ENCODE data around the gene GTF2H2. TPM values are rescaled to one million over a fixed set of nuclear protein-coding genes. Genes with fewer than 3 reads are reported as not detected.

Gene GTF2H2
- total RNA-seq = 16.2 and 28.2 TPM in 2 replicates

GRCh38 chr5:71067262-71067928 lies at the start of gene GTF2H2:
TSS of gene GTF2H2 (minus strand) at chr5:71067676. CDS start at chr5:71062763, 4,913 bp downstream.

GRCh38 chr5:71025289-71025953 lies 42.1 kb downstream of the GTF2H2 start, which contains the start of gene NAIP:
TSS of gene NAIP (minus strand) at chr5:71025339. CDS start at chr5:71012915, 12,424 bp downstream.

Other genes starting within 250 kb of the GTF2H2 start
- 1.8 and 4.2 TPM in 2 replicates for gene SERF1A, start 167.0 kb downstream of the GTF2H2 start, total RNA-seq
- gene SMN1, start 142.6 kb downstream of the GTF2H2 start, total RNA-seq = 29.8 and 34.6 TPM in 2 replicates
- gene NAIP, start 42.3 kb downstream of the GTF2H2 start, total RNA-seq = 2.4 and 3.3 TPM in 2 replicates